Ovary (tissue), 3 donors: ENCODE data around the gene ADGRB3.

Source experiments
- CTCF ChIP-seq, 3 donors: fragments of 450-650 bp in 2 of 3; fragments of 200-600 bp in 1 of 3; IDR thresholded peaks; one replicate each; pipeline versions ENCODE4 v1.5.1 to v1.8.0; 2016 to 2022; ENCODE audit warnings: antibody characterized with exemption in 3 of 3, mild to moderate bottlenecking in 1 of 3
- POLR2A ChIP-seq: fragments of 450-650 bp; IDR thresholded peaks from one replicate; pipeline ENCODE4 v1.6.1; 2017; ENCODE audit warnings: antibody characterized with exemption, mild to moderate bottlenecking, moderate library complexity
- donor health status: DM: no; HTN: no; CAD: no.

GRCh38 chr6:68875403-68875802, 240.3 kb downstream of the ADGRB3 start:
- TF ChIP-seq CTCF (IDR thresholded peaks at IDR 0.05) (no peak), POLR2A (no peak)
